ENCODE data around the gene FOXP2. TPM values are rescaled to one million over a fixed set of nuclear protein-coding genes. Genes with fewer than 3 reads are reported as not detected.

Gene FOXP2
- total RNA-seq, 2 experiments from 2014 or later: not detected

DNA sequence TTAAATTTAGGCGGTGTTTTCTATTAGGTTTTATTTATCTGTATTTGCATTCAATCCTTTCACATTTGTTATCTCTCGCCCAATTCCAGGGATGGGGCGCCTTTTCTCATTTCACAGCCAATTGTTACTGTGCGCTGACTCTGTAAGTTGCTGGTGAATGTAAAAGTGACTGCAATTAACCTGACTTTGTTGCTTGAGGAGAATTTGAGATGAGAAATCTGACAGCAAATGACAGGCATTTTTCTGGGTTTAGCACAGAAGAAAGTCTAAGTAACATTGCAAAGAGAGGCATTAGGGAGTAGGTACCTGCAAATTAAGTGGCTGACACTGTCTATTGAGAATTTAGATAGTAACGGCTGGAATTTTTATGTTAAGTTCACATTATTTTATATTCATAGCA, 16.6 kb downstream of the FOXP2 start:
- BruUV-seq (replicated peaks): no TSS peak
- no peak overlapping the region for H3K4me3 ChIP-seq (ENCODE audit: low read depth, low read length, poor library complexity, severe bottlenecking)
- H3K9me3 ChIP-seq (ENCODE audit: low read length): no peaks in the 10 kb centered on the region
- ChIA-PET CTCF (ENCODE audit: unreplicated experiment) (no interaction called here), POLR2A (interaction anchor here (1.0 kb wide), 1 partner anchor 57 kb away, joined by 3 read pairs; no protein-coding TSS in a partner anchor)
- H3K36me3 ChIP-seq (ENCODE audit: insufficient read depth, low read length): no peaks in the 10 kb centered on the region
- no peaks in the 10 kb centered on the region for H3K79me2 ChIP-seq (ENCODE audit: insufficient read depth, low read depth, low read length)
- H4K20me1 ChIP-seq (ENCODE audit: insufficient read depth, low read length): no peaks in the 10 kb centered on the region
- no peak for TF ChIP-seq EZH2phosphoT487 (IDR thresholded peaks at IDR 0.05; ENCODE audit: borderline replicate concordance, low read depth, low read length)
- TF ChIP-seq, protein P1, sequence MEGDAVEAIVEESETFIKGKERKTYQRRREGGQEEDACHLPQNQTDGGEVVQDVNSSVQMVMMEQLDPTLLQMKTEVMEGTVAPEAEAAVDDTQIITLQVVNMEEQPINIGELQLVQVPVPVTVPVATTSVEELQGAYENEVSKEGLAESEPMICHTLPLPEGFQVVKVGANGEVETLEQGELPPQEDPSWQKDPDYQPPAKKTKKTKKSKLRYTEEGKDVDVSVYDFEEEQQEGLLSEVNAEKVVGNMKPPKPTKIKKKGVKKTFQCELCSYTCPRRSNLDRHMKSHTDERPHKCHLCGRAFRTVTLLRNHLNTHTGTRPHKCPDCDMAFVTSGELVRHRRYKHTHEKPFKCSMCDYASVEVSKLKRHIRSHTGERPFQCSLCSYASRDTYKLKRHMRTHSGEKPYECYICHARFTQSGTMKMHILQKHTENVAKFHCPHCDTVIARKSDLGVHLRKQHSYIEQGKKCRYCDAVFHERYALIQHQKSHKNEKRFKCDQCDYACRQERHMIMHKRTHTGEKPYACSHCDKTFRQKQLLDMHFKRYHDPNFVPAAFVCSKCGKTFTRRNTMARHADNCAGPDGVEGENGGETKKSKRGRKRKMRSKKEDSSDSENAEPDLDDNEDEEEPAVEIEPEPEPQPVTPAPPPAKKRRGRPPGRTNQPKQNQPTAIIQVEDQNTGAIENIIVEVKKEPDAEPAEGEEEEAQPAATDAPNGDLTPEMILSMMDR (conservative IDR thresholded peaks at IDR 0.05; ENCODE audit: low read length): no peak
- intact Hi-C loops (cut with micrococcal nuclease; ENCODE audit: unreplicated experiment): no loop called here
- H3K4me1 ChIP-seq (ENCODE audit: insufficient read depth, low read length, poor library complexity, severe bottlenecking): no peaks in the 10 kb centered on the region
- no peak overlapping the region for H2AFZ ChIP-seq (ENCODE audit: low read length)
- H3K9me2 ChIP-seq (ENCODE audit: insufficient read depth, low read length): no peaks in the 10 kb centered on the region
- no peak overlapping the region for H3K4me2 ChIP-seq (ENCODE audit: low read length)
- H3K27ac ChIP-seq (ENCODE audit: low read depth, low read length, poor library complexity, severe bottlenecking): no peak overlapping the region
- no peak for DNase-seq (ENCODE audit: low spot score)

DNA sequence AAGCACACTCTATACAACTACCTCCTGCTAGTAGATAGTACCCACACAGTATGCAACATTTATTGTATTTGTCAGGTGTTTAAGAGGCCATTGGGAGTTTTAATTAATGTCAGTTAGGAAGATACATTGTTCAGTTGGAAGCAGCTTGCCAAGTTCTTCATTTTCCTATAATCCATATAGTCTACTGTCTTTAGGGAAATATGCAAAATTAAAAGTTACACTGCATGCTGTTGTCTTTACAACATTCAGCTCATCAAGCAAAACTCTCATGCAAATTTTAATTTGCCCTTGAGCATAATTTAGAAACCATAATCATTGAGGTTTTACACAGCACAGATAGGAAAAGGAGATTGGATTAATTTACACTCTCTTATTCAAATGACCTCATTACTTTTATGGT, 17.4 kb downstream of the FOXP2 start:
- intact Hi-C loops (cut with micrococcal nuclease; ENCODE audit: unreplicated experiment): no loop called here
- H3K4me2 ChIP-seq (ENCODE audit: low read length): no peak overlapping the region
- no peaks in the 10 kb centered on the region for H3K4me1 ChIP-seq (ENCODE audit: insufficient read depth, low read length, poor library complexity, severe bottlenecking)
- H3K36me3 ChIP-seq (ENCODE audit: insufficient read depth, low read length): no peaks in the 10 kb centered on the region
- POLR2A ChIA-PET: interaction anchor here (1.0 kb wide), 1 partner anchor 58 kb away, joined by 3 read pairs; no protein-coding TSS in a partner anchor
- DNase-seq (ENCODE audit: low spot score): no peak
- BruUV-seq (replicated peaks): no TSS peak
- no peaks in the 10 kb centered on the region for H4K20me1 ChIP-seq (ENCODE audit: insufficient read depth, low read length)
- no peak overlapping the region for H3K4me3 ChIP-seq (ENCODE audit: low read depth, low read length, poor library complexity, severe bottlenecking)
- CTCF ChIA-PET (ENCODE audit: unreplicated experiment): no interaction called here
- TF ChIP-seq EZH2phosphoT487 (IDR thresholded peaks at IDR 0.05; ENCODE audit: borderline replicate concordance, low read depth, low read length): no peak
- TF ChIP-seq, protein P1 (conservative IDR thresholded peaks at IDR 0.05; ENCODE audit: low read length): no peak
- no peaks in the 10 kb centered on the region for H3K9me2 ChIP-seq (ENCODE audit: insufficient read depth, low read length)
- no peak overlapping the region for H3K27ac ChIP-seq (ENCODE audit: low read depth, low read length, poor library complexity, severe bottlenecking)
- H3K79me2 ChIP-seq (ENCODE audit: insufficient read depth, low read depth, low read length): no peaks in the 10 kb centered on the region
- no peak overlapping the region for H2AFZ ChIP-seq (ENCODE audit: low read length)
- no peaks in the 10 kb centered on the region for H3K9me3 ChIP-seq (ENCODE audit: low read length)

DNA sequence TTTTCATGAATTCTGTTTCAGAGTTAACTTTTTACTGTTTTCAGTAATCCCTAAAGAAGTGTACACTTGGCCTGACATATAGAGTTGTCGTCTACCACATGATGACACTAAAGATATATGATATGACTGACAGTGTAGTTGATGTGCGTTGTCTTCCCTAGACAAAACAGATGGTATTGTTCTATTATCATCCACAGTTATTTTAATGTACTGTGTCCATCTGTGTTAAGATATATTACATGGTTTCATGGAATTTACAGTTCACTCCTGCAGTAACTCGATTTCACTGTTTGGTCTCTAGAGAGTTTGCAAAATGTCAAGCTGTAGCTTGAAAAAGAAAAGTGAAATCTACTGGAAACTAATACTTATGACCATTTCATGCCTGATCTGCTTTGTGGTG, 18.1 kb downstream of the FOXP2 start:
- no peak for TF ChIP-seq EZH2phosphoT487 (IDR thresholded peaks at IDR 0.05; ENCODE audit: borderline replicate concordance, low read depth, low read length)
- TF ChIP-seq, protein P1 (conservative IDR thresholded peaks at IDR 0.05; ENCODE audit: low read length): no peak
- ChIA-PET POLR2A (no interaction called here), CTCF (ENCODE audit: unreplicated experiment) (no interaction called here)
- no peaks in the 10 kb centered on the region for H3K79me2 ChIP-seq (ENCODE audit: insufficient read depth, low read depth, low read length)
- no peaks in the 10 kb centered on the region for H3K4me1 ChIP-seq (ENCODE audit: insufficient read depth, low read length, poor library complexity, severe bottlenecking)
- no peak for DNase-seq (ENCODE audit: low spot score)
- H3K9me2 ChIP-seq (ENCODE audit: insufficient read depth, low read length): no peaks in the 10 kb centered on the region
- intact Hi-C loops (cut with micrococcal nuclease; ENCODE audit: unreplicated experiment): no loop called here
- H3K36me3 ChIP-seq (ENCODE audit: insufficient read depth, low read length): no peaks in the 10 kb centered on the region
- no TSS peak for BruUV-seq (replicated peaks)
- no peak overlapping the region for H3K4me2 ChIP-seq (ENCODE audit: low read length)
- H3K27ac ChIP-seq (ENCODE audit: low read depth, low read length, poor library complexity, severe bottlenecking): no peak overlapping the region
- H3K9me3 ChIP-seq (ENCODE audit: low read length): no peaks in the 10 kb centered on the region
- no peaks in the 10 kb centered on the region for H4K20me1 ChIP-seq (ENCODE audit: insufficient read depth, low read length)
- no peak overlapping the region for H2AFZ ChIP-seq (ENCODE audit: low read length)
- no peak overlapping the region for H3K4me3 ChIP-seq (ENCODE audit: low read depth, low read length, poor library complexity, severe bottlenecking)

All from OCI-LY7 (cell line).